HG03060 (cell line): ENCODE measurements around the gene SYTL1.

Source experiments
- ATAC-seq: cut with Tn5 transposase; IDR thresholded peaks from one replicate; pipeline ENCODE4 v1.9.1; 2021; ENCODE audit warnings: low read depth, moderate number of reproducible peaks; ENCODE audit not compliant: unreplicated experiment

SYTL1 gene

GRCh38 chr1:27346357-27346756 is 4.5 kb downstream of the SYTL1 start:
- no peak for ATAC-seq

DNA sequence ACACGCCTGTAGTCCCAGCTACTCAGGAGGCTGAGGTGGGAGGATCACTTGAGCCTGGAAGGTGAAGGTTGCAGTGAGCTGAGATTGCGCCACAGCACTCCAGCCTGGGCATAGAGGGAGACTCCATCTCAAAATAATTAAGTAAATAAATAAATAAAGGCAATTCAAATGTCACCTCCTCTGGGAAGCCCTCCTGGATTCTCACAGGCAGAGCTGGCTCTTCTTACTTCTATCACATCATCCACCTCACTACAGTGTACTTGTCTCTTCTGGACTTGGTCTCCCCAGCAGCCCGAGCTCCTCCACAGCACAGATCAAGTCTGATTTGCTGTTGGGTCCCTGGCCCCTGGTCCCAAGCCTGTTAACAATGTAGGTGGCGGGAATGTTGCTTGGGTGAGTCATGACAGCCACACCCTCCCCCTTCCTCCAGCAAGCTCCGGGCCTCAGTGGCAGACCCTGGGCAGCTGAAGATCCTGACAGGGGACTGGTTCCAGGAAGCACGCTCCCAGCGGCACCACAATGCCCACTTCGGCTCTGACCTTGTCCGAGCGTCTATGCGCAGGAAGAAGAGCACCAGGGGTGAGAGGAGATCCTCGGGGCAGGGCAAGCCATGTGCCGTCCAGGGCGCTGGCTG is 5.3 kb downstream of the SYTL1 start:
- no peak for ATAC-seq

DNA sequence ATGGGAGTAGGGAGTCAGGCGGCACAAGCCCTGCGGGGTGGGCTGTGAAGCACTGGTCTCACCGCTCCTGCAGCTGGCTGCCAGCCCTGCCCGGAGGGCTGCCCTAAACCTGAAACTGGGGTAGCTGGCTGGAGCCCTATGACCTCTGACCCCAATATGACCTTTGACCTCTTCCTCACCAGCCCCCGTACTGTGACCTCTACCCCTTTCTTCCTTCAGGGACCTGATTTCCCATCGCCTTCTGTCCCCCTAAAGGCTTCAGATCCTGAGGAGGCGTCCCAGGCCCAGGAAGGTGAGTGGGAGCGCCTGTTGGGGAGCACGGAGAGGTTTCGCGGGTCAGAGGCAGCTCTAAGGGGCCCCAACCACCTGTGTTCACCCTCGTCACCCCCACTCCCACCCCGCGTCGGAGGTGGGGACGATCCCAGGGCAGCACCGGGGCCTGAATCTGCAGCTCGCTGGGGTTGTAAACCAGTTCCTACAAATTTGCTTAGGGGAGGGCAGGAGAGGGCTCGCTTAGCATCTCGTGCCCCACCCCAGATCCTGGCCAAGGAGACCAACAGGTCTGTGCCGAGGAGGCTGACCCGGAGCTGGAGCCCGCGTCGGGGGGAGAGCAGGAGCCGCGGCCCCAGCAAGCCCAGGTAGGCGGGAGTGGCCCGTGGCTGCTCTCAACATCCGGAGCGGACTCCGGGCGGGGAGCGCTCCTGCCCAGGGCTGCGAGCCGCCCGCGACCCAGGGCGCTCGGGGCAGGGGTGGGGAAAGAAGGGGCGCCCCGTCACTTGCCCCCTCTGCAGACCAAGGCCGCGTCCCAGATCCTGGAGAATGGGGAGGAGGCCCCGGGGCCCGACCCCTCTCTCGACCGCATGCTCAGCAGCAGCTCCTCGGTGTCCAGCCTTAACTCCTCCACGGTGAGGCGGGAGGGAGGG is 7.3 kb downstream of the SYTL1 start:
- no peak for ATAC-seq

DNA sequence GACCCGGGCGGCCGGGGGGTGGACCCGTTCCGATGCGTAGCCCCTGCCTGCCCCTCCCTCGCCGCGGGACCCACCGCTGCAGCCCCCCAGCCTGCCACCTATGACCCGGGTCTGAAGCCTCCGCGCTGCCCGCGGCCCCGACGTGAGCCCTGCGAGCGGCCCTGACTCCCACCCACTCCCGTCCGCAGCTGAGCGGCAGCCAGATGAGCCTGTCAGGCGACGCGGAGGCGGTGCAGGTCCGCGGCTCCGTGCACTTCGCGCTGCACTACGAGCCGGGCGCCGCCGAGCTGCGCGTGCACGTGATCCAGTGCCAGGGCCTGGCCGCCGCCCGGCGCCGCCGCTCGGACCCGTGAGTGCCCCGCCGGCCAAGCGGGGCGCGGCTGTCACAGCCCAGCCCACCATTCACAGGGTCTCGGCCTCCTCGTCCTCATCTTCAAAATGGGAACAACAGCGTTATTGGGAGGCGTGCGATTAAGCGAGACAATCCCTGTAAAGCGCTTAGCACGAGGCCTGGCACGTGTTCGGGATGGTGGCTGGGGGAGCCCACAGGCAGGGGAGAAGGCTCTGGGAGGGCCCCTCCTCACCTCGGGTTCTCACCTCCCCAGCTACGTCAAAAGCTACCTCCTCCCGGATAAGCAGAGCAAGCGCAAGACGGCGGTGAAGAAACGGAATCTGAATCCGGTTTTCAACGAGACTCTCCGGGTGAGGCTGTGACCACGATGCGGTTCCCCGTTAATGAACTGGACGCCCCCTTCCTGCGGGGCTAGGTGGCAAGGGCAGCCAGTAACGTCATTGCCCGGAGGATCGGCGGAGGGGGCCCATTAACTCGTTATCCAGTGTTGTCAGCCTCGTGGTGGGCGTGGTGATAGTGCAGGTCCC is 8.2 kb downstream of the SYTL1 start:
- no peak for ATAC-seq

DNA sequence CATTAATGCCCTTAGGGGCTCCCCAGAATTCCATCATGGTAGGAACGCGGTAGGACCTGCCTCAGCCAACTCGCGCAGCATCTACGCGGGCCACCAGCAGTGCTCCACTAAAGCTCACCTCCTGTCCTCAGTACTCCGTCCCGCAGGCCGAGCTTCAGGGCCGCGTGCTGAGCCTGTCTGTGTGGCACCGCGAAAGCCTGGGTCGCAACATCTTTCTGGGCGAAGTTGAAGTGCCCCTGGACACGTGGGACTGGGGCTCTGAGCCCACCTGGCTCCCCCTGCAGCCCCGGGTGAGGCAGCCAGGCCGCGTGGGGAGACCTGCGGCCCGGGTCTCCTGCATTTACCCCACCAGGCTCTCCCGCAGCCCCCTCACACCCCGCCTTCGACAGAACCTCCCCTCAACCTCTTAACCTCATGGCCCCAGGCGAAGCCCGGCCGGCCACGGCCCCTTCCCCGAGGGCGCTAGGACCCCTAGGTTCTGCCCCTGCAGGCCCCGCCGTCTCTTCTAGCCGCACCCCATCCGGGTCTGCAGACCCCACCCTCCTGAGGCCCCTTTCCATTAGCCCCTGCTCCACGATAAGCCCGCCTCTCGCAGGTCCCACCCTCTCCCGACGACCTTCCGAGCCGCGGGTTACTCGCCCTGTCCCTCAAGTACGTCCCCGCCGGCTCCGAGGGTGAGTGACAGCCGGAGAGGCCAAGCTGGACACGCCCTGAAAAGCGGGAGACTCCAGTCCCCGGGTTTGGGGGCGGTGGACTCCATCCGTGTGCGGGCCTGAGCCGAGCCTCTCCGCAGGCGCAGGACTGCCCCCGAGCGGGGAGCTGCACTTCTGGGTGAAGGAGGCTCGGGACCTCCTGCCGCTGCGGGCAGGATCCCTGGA is 9.1 kb downstream of the SYTL1 start:
- ATAC-seq: no peak

DNA sequence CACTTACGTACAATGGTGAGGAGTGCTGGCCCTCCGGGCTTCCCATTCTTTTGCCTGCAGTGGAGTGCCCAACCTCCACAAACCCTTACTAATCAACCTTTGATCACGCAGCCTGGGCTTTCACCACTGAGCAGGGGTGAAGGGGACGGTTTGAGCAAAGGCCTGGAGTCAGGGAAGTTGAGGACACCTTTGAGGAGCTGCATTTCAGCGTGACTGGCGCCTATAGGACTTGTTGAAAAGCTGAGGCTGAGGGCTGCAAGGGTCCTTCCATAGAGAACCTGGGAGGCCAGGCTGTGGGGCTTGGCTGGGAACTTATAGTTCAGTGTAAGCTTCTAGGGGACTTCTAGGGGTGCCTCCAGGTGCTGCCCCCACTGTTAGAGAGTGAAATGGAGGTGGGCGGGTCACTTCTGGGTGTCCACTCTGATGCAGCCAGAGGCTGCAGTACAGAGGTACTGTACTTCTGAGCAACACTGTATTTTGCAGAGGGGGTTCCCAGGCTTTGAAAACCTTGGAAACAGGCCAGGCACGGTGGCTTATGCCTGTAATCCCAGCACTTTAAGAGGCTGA is 9.8 kb downstream of the SYTL1 start:
- no peak for ATAC-seq

DNA sequence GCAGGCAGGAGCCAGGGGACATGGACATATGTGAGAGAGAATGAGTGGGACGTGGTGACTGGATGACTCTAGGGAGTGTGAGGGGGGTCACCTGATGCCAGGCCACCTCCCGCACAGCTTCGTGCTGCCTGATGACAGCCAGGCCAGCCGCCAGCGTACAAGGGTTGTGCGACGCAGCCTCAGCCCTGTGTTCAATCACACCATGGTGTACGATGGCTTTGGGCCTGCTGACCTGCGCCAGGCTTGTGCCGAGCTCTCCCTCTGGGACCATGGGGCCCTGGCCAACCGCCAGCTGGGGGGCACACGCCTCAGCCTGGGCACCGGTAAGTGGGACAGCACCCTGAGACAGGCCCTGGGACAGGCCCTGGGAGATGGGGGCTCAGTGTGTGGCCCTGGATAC is 11.3 kb downstream of the SYTL1 start:
- ATAC-seq: no peak

- no peak for ATAC-seq
Measured at GRCh38 chr1:27353629-27354028, 11.8 kb downstream of the SYTL1 start.

GRCh38 chr1:27355683-27356082 is 13.9 kb downstream of the SYTL1 start:
- ATAC-seq: no peak

DNA sequence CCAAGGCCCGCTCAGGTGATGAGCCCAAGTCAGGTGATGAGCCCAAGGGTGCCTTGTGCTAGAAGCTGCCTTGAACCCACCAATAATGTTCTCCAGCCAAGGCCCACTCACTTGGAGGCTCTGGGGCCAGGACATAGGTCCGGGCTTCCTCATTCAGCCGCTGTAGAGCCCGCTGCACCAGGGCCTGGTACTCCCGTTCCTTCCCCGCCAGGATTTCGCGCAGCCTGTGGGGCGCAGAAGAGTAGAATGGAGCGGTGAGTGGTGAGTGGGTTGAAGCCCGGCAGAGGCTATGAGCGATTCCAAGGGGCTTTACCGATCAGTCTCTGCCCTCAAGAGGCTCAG is 14.4 kb downstream of the SYTL1 start:
- no peak for ATAC-seq

DNA sequence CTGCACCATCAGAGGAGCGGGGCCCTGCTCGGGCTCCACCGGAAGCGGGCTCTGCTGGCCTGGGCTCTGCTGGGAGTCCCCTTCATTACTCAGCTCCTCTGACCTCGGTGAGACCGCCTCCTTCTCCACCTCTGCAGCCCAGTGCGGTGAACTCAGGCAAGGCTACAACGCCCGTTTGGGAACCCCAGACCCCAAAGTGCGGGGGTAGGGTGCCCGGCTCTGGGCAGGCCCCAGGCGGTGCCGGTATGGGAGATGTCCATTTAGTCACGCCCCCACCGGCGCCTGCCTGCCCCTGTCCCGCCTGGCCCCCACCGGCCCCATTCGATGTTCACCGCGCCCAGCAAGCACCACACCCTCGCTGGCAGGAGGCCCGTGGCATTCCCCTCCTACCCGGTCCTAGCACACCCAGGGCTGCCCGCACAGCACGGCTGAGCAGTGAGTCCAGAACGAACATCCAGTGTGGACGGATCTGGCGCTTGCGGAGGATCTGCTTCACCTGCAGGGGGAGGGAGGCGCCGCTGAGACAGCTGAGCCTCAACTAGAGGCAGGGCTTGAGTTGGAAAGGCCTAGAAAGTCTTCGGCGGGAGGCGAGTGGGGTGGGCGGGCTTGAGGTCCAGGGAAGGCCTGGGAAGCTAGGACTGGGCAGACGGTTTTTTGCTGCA is 14.9 kb downstream of the SYTL1 start:
- no peak for ATAC-seq

DNA sequence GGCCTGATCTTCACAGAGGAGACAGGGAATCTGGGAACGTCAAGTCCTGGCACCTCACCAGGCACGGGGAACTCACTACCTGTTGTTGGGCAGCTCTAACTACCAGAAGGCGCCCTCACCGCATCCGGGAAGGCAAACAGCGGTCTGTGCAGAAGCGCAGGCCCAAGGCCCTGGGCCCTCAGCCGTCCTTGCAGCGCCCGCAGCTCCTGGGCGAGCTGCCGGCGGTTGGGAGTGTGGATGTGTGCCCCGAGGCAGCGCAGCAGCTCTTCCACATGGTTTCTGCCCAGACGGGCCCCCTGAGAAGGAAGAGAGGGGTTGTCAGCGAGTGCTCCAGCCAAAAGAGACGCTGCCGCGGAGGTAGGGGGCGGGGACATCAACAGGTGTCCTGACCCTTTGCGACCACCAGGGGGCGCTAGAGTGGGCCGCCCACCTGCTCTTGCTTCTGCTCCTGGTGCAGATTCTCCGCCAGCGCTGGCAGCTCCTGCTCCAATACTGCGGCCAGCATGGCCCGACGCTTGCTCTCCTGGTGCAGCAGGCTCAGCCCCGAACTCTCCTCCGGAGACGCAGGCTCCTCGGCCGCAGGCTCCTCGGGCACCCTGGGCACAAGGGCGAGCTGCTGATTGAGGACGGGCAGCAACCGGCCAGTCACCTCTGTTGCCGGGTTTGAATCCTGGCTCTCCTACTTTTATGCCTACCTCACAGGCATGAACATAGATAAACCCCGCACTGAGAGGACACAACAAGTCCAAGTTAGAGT is 15.6 kb downstream of the SYTL1 start:
- ATAC-seq: no peak

GRCh38 chr1:27358038-27358927 is 16.5 kb downstream of the SYTL1 start:
- no peak for ATAC-seq

GRCh38 chr1:27358928-27359313 is 17.1 kb downstream of the SYTL1 start:
- no peak for ATAC-seq

- no peak for ATAC-seq
Measured at GRCh38 chr1:27359822-27360158, 18.0 kb downstream of the SYTL1 start.

GRCh38 chr1:27360159-27361043 is 18.6 kb downstream of the SYTL1 start:
- no peak for ATAC-seq

DNA sequence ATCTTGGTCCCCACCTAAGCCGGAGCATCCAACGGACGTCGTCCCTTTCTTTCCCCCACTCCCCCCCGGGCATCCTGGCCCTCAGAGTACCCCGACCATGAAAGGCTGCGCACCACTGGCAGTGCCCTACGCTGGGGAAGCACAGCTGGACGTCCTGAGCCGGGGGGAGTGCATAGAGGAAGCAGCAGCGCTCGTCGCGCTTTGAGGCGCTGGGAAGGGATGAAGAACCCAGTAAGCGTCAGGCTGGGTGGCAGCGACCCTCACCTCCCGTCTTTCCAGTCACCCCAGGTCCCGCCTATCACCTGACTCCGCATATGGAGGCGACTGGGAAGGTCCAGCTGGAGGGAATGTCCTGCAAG is 19.2 kb downstream of the SYTL1 start:
- ATAC-seq: no peak
